Measurements from ENCODE around the gene SNCG. TPM values are rescaled to one million over a fixed set of nuclear protein-coding genes. Genes with fewer than 3 reads are reported as not detected.
"Not testable (repeated sequence)": the region's sequence is repeated elsewhere in the genome, so short reads cannot be mapped to it uniquely, and the experiment has no call there.

Gene SNCG
- total RNA-seq, 1 donor from 2014 or later, result 265 TPM

DNA sequence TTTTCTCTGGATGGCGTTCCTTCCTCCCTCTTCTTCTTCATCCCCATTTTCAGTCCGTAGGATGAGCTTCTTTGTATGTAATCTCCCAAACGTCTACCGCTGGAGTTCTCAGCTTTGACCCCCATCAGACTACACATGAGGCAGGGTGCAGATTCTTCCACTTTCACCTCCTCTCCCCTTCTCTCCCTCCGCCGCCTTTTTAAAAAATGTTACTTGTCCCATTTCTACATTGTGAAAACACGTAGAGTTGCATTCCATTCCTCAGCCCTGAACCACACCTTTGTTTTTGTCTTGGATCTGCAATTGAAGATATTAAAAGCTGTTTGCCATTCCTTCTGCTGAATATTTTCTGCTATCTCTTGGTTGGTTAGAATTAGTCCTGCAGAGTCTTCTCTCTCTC lies 16.1 kb downstream of the SNCG start:
- no peak for DNase-seq (ENCODE audit: low spot score)

DNA sequence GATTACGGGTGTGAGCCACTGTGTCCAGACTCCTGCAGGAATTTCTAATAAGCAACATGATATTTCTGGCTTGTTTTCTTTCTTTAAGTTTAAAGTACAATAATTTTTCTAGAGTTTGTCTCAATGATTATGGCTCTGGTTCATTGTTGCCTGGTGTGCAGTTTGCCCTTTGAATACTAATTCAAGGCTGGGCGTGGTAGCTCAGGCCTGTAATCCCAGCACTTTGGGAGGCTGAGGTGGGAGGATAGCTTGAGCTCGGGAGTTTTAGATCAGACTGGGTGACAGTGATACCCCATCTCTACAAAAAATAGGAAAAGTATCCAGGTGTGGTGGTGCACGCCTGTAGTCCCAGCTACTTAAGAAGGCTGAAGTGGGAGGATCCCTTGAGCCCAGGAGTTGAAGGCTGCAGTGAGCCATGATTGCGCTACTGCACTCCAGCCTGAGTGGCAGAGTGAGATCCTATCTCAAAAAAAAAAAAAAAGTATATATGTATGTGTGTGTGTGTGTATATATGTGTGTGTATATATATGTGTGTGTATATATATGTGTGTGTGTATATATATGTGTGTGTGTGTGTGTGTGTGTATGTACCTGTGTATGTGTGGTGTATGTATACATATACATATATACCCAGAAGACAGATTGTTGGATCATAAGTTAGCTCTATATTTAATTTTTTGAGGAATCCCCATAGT lies 18.1 kb downstream of the SNCG start:
- DNase-seq (ENCODE audit: low spot score), result no peak

DNA sequence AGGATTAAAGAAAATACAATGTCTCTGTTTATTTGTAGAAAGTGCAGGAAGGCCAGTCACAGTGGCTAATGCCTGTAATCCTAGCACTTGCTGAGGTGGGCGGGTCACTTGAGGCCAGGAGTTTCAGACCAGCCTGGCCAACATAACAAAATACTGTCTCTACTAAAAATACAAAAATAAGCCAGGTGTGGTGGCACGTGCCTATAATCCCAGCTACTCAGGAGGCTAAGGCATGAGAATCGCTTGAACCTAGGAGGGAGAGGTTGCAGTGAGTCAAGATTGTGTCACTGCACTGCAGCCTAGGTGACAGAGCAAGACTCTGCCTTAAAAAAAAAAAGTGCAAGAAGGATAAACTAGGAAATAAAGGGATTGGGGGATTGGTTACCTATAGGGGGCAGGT lies 20.1 kb downstream of the SNCG start:
- DNase-seq (ENCODE audit: low spot score), result not testable (repeated sequence)

DNA sequence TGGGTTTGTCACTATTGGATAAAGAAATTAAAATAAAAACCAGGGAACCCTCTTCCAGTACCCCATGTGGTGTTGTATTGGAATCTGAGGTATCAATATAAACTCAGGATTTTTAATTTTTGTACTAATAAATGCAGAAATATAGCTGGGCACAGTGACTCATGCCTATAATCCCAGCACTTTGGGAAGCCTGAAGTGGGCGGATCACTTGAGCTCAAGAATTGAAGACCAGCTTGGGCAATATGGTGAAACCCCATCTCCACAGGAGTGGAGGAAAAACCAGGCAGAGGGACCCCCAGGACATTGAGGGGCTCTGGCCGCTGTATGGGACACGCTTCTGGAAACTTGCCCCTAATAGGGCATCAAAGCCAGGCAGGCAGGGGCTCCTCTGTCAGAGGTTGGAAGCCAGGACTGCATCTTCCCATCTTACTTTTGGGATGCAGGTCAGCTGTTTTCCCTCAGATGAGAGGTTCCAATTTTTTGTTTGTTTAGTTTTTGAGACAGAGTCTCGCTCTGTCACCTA lies 21.0 kb downstream of the SNCG start:
- no peak for DNase-seq (ENCODE audit: low spot score)

DNA sequence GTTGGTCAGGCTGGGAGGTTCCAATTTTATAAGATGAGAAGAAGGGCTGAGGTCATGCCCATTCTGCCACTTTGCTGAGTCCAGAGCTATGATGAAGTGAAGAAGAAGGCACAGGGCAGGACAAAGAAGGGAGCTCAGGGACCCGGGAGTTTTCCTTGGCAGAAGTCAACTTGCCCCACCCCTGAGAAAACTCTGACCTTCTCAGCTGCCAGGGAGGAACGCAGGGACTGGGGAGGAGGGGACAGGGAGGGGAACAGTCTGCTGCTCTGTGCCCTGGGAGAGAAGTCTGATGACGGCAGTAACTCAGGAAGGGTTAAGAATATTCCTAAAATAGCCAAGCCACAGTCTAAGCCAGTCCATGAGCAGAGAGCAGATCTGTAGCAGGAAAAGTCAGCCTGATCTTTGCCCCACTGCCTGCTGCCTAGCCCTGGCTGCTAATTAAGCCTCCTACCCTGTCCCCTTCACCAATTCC lies 21.6 kb downstream of the SNCG start:
- no peak for DNase-seq (ENCODE audit: low spot score)

DNA sequence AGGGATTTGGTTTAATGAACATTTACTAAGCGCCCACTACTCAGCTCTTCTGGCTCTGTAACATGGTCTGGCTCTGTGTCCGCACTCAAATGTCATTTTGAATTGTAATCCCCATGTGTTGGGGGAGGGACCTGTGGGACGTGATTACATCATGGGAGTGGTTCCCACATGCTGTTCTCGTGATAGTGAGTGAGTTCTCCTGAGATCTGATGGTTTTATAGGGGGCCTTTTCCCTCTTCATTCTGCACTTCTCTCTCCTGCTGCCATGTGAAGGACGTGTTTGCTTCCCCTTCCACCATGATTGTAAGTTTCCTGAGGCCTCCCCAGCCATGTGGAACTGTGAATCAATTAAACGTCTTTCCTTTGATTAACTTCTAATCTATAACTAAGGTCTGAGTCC lies 22.6 kb downstream of the SNCG start:
- DNase-seq (ENCODE audit: low spot score), result not testable (repeated sequence)

DNA sequence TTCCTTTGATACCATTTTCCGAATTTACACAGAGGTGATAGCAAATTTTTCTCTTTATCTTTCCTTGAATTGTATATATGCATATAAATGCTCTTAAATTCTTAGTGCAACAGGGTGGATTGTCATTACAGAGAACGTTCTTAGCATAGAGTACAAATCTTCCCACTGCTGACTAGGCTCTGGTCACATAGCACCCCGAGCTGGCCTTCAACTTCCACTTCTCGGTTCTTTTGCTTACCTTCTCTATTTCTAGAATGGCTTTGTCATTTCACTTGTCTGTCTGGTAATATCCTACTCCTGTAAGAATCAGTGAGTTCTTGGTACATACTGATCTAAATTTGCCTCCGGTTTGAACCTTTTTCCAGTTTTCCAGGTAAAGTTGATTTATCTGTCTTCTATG lies 23.3 kb downstream of the SNCG start:
- no peak for DNase-seq (ENCODE audit: low spot score)

DNA sequence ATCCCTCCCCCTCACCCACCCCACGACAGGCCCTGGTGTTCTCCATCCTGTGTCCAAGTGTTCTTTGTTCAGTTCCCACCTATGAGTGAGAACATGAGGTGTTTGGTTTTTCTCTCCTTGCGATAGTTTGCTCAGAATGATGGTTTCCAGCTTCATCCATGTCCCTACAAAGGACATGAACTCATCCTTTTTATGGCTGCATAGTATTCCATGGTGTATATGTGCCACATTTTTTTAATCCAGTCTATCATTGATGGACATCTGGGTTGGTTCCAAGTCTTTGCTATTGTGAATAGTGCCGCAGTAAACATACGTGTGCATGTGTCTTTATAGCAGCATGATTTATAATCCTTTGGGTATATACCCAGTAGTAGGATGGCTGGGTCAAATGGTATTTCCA lies 26.1 kb downstream of the SNCG start:
- not testable (repeated sequence) for DNase-seq (ENCODE audit: low spot score)

DNA sequence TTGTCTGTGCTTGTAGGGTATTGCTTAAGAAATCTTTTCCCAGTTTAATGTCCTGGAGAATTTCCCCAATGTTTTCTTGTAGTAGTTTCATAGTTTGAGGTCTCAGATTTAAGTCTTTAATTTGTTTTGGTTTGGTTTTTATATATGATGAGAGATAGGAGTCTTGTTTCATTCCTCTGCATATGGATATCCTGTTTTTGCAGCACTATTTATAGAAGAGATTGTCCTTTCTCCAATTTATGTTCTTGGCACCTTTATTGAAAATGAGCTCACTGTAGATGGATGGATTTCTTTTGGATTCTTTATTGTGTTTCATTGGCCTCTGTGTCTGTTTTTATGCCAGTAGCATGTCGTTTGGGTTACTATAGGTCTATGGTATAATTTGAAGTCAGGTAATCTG lies 30.1 kb downstream of the SNCG start:
- no peak for DNase-seq (ENCODE audit: low spot score)

DNA sequence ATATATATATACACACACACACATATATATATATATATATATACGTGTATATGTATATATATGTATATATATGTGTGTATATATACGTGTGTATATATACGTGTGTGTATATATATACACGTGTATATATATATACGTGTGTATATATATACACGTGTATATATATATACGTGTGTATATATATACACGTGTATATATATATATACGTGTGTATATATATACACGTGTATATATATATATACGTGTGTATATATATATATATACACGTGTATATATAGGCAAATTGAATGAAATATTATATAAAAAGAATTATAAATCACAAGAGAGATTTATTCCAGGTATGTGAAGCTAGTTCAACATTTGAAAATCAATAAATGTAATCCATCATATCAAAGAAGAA lies 33.0 kb downstream of the SNCG start:
- DNase-seq (ENCODE audit: low spot score), result not testable (repeated sequence)

DNA sequence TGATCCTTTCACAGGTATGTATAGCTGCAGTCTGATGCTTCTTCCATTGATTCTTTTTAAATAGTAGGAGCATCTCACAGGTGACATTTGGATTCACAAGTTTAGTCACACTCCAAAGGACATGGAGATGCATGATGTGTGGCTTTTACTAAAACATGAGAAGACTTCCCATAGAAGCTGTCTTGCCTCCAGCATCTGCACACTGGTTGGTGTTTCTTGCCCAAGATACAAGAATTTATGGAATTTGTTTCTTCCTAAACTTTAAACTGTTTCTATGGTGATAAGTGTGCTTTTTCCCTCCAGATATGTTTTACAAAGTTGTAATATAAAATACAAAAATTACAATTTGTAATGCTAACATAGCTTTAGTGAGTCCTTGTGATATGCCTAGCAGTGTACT lies 34.1 kb downstream of the SNCG start:
- DNase-seq (ENCODE audit: low spot score), result no peak

DNA sequence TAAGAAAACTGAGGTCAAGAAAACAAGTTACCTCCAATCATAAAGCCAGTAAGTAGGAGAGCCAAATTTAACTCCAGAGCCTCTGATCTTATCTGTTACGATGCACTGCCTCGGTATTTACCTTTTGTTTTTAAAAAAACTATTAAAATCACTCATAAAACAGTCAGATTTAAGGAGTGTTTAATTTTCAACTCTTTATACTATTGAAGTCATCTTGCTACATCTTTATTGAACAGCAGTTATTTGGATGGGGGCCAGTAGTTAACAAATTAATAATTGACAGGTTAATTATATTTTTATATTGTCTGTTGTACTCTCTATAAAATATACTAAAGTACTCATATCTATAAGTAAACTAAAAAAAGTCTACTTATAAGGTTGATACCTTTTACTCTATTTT lies 34.5 kb downstream of the SNCG start:
- DNase-seq (ENCODE audit: low spot score), result no peak

DNA sequence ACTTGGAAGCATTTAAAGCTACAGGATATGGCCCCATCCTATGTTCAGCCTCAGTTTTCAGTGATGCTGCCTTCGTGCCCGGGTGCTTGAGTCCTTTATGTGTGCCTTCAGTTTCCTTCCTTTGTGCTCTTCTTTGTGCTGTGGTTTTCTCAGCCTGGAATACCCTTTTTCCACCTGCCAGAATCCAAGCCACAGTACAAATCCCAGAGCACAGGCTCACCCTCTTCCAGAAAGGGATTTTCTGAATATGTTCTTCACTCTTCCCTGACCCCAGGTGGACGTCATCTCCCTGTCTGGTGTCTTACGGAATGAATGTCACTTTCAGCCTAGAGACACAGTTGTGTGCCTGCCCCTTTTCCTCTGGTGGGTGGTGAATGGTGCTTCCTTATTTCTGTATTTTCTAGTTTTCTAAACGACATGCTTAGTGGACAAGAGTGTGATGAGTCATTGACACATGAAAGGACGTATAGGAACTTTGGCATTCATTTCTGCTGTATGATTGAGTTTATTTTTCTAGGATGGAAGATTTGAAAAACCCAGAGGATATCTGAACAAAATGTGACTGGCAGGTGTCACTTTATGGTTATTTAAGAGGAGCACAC lies 41.5 kb downstream of the SNCG start:
- DNase-seq (ENCODE audit: low spot score), result not testable (repeated sequence)

DNA sequence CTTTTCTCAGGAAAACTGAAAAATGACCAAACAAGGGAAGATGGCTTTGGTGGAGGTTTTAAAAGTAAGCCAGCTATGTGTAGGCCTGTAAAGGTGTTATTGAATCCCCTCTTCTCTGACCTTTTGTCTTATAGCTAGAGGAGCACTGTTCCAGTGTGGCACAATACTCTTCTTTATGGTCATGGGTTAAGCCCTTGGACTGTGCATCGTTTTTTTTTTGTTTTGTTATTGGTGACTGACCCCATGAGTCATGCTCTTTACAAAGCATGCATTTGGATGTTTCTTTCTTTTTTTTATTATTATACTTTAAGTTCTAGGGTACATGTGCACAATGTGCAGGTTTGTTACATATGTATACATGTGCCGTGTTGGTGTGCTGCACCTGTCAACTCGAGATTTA lies 42.1 kb downstream of the SNCG start:
- no peak for DNase-seq (ENCODE audit: low spot score)

DNA sequence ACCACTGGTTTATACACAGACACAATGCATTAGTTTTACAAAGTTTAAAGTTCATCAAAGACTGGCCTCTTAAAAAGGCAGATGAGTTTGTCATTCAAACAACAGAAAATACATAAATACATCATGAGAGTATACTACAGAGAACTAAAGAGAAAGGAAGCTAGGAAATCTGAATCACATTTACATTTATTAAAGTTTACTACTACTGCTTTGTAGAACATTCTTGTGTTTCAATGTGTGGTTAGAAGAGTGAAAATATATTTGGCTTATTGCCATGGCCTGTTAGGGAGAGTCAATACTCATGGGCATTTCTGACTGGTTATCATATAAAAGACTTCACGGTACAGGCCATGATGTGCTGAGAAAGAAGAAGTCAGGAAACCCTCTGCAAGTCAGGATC lies 48.7 kb downstream of the SNCG start:
- DNase-seq (ENCODE audit: low spot score), result not testable (repeated sequence)

DNA sequence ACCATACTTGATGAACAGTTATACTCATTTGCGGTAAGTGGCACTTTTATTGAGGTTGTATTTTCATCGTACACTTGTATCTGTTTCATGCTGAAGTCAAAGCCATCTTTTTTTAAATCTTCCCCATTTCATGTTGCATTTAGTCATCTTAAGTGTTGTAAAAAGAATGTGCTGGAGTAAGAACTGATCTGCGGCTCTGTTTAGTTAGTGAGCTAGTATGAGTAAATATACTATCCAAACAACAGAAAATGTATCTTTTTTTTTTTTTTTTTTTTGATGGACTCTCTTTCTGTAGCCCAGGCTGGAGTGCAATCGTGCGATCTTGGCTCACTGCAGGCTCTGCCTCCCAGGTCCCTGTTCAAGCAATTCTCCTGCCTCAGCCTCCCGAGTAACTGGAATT lies 49.3 kb downstream of the SNCG start:
- DNase-seq (ENCODE audit: low spot score), result not testable (repeated sequence)

DNA sequence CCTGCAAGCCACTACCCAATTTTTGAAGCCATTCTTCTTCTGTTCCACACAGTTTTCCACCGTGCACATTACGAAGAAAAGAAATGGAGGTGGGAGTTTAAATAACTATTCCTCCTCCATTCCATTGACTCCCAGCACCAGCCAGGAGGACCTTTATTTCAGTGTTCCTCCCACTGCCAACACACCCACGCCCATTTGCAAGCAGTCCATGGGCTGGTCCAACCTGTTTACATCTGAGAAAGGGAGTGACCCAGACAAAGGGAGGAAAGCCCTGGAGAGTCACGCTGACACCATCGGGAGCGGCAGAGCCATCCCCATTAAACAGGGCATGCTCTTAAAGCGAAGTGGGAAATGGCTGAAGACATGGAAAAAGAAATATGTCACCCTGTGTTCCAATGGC lies 49.9 kb downstream of the SNCG start:
- not testable (repeated sequence) for DNase-seq (ENCODE audit: low spot score)

DNA sequence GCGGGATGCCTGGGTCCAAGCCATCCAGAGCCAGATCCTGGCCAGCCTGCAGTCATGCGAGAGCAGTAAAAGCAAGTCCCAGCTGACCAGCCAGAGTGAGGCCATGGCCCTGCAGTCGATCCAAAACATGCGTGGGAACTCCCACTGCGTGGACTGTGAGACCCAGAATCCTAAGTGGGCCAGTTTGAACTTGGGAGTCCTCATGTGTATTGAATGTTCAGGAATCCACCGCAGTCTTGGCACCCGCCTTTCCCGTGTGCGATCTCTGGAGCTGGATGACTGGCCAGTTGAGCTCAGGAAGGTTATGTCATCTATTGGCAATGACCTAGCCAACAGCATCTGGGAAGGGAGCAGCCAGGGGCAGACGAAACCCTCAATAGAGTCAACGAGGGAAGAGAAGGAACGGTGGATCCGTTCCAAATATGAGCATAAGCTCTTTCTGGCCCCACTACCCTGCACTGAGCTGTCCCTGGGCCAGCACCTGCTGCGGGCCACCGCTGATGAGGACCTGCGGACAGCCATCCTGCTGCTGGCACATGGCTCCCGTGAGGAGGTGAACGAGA lies 50.8 kb downstream of the SNCG start:
- not testable (repeated sequence) for DNase-seq (ENCODE audit: low spot score)
